HG03135 (cell line): Measurements from ENCODE around the gene HOXB4.

Experiments used
- ATAC-seq: cut with Tn5 transposase; IDR thresholded peaks from one replicate; pipeline ENCODE4 v1.9.1; 2021; ENCODE audit warnings: mild to moderate bottlenecking, moderate library complexity; ENCODE audit not compliant: unreplicated experiment

The HOXB4 gene

DNA sequence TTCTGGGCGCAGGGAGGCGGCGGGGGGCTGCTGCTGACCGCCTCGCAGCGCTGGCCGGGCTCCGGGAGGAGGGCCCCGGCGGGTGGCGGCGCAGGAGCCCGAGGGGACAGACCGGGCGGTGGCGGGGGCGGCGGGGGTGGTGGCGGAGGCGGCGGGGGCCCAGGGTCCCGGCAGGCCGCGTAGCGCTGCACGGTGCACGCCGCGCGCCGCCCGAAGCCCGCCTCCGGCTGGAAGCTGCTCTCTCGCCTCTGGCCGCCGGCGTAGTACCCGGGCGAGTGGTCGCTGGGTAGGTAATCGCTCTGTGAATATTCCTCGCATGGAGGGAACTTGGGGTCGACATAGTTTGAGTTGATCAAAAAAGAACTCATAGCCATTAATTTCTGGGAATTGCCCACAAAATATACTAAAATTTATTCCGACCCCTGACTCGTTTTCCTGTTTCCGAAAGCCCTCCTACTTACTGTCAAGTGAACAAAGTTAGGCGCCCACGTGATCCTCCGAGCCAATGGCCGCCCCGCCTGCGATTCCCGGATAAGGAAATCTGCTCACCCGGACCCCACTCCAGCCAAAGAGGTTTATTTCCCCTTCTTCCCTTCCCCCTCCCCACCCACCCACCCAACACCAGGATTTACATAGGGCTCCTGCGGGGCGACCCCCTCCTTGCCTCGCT is at the start of gene HOXB4:
HOXB4 (minus strand) TSS at position 405 of the 670 bp plus-strand sequence; CDS start at position 374, 31 bp downstream.
- ATAC-seq: no peak

DNA sequence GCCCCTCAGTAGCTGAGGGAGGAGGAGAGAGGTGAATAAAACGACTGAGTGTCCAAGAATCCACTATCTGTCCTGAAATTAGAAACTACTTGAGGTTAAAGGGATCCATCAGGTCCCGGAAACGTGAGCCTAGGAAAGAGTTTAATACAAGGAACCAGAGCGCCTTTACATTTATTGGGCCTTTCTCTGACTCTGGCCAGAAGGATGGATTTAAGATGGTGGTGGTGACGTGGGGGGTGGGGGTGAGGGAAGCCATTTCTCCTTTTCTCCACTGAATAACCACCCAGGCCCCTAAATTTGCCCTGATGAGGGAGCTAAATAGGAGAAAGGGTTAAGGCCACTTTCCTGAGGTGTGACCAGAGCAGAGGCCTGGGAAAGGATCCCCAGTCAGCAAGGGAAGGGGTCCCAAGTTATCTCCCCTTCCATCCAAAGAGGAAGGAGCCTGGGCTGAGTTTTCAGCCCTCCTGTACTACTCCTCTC is 49.0 kb upstream of the HOXB4 start:
- no peak for ATAC-seq

DNA sequence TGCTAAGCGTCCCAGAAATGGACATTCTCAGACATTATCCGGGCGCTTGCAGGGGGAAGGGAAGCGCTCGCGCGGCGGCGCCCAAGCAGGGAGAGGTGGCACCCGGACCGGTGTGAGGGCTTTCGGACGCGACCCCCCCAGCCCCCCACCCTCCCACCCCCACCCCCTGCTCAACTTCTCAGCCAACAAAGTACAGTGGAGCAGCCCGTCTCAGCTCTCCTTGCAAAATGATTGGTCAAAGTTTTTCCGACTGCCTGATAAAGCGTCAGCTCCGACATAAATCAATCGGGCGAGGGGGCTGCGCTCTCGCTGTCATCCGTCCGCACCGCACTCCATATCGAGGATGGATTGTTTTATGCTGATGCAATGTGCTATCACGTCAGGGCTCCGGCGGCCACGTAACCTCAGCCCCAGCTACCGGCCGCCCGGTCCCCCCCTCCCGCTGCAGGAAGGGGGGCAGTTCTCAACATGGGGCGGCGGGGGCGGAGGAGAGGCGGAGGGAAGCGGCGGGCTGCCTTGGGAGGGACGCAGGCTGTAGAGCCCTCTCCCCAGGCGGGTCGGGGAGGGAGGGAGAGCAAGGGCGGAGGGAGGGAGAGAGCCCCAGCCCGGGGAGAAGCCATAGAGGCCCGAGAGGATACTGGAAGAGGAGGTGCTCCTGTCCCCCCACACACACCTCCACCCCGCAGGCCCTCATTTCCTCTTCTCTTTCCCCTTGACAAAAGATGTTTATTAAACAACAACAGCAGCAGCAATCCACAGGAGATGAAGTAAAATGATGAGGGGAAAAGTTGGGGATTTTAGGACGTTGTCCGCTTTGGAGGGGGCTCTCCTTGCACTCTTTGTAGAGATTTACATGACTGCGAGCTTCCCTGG is 48.3 kb upstream of the HOXB4 start, which contains the start of gene HOXB9:
HOXB9 (minus strand) TSS at position 114 of the 873 bp plus-strand sequence; CDS start at position 25, 89 bp downstream.
- ATAC-seq: no peak

DNA sequence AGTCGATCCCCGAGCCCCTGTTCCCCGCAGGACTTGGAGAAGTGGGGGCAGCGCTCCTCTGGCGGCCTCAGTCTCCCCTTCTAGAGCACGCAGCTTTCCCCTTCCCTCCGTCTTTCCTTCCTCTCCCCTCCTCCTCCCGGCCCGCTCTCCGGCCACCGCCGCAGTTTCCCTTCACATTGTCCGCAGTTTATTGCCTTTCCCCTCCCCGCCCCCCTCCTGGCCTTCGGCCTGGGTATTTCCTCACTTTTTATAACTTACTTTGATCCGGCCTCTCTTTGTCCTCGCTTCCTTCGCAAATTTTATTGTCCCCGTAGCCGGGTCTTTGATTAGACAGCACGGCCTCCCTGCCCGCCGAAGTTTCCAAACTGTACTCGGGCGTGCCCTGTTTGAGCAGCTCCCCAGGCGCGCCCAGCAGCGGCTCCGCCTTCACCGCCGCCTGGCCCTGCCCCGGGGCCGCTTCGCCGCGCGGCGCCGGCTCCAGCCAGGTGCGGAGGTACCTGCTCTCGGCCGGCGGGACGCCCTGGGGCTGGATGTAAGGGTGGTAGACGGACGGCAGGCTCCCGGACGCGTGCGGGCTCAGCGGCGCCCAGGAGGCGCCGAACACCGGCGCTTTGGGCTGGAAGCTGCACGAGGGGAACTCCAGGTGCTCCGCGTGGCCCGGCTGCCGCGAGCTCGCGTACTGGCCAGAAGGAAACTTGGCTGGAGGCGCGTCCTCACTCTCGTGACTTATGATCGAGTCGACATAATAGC is 47.5 kb upstream of the HOXB4 start:
- ATAC-seq: no peak

- no peak for ATAC-seq
These were observed 46.7 kb upstream of the HOXB4 start for GRCh38 chr17:48624544-48625494.

DNA sequence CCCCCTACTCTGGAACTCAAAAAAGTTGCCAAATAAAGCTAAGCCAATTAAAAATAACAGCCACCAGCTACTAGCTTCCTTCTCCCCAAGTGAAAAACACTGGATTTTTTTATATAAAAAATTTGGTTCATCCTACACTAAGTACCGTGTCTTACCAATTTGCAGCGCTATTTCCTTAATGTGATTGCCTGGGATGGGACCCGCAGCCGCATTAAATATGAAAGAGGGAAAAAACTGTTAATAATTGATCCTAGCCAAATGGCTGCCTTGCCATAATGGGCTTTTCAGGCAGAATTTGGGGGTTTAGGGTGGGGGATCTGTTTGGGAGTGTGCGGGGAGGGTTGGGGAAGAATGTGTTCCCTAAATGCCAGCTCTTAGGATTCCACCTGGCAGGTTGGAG is 46.0 kb upstream of the HOXB4 start:
- ATAC-seq: no peak

DNA sequence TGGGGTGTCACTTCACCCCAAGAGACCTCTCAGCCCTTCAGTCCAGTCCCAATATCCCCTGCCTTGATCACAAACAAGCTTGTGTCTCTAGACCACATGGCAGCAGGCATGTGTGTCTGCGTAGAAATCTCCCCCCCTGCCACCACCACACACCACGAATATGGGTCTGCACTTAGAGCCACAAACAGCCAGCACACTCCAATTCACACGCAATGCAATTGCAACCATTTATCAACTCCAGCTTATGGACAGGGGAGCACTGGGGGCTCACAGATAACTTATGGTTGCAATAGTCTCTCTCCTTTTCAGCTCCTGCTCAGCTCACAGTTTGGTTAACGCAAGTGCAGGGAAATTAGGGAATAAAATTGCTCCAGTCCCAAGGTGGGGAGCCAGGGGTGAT is 45.4 kb upstream of the HOXB4 start:
- ATAC-seq: no peak

GRCh38 chr17:48622857-48623256 is 44.7 kb upstream of the HOXB4 start:
- no peak for ATAC-seq

DNA sequence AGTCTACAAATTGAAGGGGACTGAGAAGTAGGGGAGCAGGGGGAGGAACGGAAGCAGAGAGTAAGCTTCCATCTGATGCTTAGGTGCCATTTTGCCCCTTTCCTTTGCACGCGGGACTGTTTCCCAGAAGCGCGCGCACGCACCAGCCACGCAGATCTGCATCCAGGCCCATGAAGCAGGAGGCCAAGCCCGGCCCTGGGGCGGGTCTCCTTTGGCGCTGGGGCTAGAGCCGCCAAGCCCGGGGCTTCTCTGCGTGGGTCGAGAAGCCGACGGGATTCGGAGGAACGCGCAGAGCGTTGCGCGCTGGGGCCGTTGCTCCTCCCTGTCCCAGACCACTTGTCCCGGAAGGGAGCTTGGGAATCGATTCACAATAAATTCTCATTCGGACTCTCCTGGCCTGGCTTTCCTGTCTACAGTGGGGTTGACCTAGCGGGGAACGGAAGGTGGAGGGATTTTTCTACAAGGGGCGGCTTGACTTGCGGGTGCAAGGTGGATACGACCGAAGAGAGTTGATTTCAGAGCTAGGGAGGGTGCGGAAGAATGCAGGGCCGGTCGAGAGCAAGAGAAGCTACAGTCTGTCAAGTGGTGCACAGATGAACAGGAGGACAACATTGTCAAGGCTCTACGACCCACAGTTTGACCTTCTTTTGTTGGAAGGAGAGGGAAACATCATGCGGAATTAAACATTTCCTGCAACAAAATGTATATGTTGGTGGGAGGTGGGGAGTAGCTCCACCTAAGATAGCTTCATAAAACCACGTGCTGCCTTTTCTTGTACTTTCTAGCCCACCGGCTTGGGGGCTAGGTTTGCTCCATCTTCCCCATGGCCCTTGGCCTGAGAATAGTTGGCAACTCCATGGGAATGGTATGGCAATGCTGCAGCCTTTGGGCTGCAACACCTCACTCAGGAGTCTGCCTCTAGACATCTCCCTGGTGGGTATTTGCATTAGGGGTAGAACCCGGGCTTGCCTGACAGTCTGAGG is 43.6 kb upstream of the HOXB4 start:
- no peak for ATAC-seq

DNA sequence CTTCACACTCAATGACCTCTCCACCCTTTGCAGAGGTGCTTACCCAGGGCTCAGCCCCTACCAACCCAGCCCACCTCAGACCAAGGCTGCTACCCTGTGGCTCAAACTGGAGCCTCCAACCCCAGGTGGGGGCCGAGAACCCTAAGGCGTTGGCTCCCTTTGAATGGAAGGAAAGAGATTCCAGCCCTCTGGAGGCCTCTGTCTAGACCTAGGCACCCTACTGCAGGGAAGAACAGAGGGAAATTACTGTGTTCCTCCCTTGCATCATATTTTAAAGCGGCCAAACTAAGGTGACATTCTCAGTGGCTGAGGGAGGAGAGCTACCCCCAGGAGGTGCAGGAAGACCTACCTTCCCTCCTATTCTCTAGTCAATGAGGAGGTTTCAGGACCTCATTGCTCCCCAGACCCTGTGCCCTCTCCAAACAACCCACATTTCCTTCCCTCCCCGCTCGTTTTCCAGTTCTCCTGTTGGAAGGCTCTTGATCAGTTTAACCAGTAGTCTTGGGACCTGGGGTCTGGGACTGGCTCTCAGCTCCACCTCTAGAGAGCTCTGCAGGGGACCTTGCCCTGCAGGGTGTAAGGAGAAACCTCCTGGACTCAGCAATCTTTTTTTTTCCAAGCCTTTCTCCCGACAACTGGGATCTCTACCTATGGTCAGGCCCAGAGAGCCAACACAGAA is 42.5 kb upstream of the HOXB4 start:
- ATAC-seq: no peak

- no peak for ATAC-seq
These were observed 41.8 kb upstream of the HOXB4 start for GRCh38 chr17:48619826-48620449.

DNA sequence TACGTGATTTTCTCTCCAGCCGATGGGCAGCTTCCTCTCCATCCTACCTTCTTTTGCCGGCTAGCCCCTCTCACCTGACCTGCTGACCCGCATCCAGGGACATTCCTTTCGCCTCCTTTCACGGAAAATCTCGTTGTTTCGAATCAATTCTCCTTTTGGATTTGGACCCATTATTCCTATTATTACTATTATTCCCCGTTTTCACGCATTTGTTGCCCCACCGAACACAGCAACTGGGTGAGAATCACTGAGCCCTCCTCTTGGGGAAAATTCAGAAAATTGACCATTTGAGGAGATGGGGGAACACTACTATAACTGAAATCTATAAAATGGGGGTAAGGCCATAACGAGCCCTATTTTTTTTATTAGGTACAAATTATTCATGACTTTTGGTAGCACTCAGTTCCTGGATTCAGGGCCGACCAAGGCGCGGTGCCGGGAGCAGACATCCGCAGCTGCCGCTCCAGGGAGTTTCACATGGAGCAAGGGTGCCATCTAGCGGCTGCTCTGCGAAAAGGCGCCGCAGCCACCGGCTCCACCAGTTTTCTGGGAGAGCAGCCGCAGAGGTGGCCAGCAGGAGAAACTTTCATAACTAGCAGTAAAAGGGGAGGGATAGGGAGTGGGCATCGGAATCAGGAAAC is 40.2 kb upstream of the HOXB4 start:
- no peak for ATAC-seq

- ATAC-seq: no peak
These were observed 39.5 kb upstream of the HOXB4 start for GRCh38 chr17:48617471-48618255.

DNA sequence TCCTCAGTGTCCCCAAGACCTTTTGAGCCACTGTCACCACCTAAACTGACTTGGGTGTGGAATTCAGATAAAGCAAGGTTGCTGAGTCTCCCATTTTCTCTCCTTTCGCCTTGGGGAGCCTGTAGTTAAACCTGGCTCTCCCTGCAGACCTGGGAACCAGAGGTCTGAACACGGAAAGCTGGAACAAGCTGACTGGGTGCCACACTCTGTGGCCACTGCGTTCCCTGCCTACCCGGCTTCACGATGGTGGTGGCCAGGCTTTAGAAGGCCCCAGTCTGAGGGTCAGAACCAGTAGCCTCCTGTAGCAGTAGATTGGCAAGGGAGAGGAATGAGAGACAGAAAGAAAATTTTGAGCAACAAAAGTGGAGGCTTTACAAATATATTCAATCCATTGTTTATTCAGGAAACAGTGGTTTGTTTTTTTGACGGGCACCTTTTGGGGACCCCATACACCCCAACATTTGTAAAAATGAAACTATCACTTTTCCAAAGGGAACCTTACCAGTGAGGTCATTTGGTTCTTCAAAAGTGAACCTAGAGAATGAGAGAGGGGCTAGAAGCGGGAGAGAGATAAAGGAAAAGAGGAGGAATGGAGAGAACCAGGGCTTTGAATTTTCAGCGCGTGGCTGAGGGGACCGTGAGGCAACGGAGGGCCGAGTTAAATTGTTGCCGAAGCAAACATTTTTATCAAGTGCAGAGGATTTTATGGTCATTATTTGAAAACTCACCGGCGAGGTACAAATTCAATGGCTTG is 38.7 kb upstream of the HOXB4 start:
- no peak for ATAC-seq

DNA sequence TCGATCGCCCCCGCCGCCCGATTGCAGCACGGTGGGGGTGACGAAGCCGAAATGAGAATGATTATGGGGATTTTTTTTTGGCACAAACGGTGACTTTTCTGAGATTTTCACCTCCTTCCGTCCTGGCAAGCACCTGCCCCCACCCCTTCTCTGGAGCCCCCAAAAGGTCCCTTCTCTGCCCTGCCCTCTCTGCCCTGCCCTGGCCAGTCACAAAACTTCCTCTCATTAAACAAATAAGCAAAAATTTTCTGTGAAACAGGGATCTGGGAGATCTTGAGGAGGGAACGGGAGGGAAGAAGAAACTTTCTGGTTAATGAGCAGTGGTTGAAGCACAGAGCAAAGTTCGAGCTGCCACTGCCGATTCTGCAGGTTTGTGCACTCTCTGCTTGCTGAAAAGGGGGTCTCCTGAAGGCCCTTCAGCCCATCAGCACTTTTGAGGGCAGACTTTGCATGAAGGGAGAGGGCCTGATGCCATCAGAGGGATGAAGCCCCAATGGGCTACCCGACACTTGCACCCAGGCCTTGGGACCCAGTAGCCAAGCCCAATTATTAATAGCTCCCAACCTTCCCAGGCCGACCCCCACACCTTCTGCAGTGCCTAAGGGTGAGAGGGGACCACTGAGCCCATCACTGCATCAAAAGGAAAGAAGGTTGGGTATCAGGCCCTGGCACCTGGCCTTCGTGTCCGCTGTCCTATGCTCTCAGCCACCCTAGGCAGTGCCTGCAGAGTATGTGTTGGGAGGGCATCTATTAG is 38.0 kb upstream of the HOXB4 start:
- ATAC-seq: no peak
